Measurements from ENCODE around the gene OPCML.

GRCh38 chr11:133004369-133004768 is 527.9 kb downstream of the OPCML start:
- TF ChIP-seq POLR2A (IDR thresholded peaks at IDR 0.05) (no peak), CTCF (IDR thresholded peaks at IDR 0.05) (no peak)

Data from prostate gland (tissue), 2 donors.